Vagina (tissue), 2 donors: Measurements from ENCODE around the gene E2F6. TPM values are rescaled to one million over a fixed set of nuclear protein-coding genes. Genes with fewer than 3 reads are reported as not detected.

Source experiments
- DNase-seq, 2 donors: peaks; one replicate each; pipeline ENCODE4 v3.0.0-alpha.2; 2017; ENCODE audit errors: extremely low spot score in 2 of 2
- H3K27ac ChIP-seq: fragments of 200-600 bp; sonication (generic); one replicate; pipeline ENCODE4 v1.5.1; 2019
- H3K27me3 ChIP-seq: fragments of 200-600 bp; sonication (generic); one replicate; pipeline ENCODE4 v1.5.1; 2019
- H3K36me3 ChIP-seq, 2 donors: fragments of 200-600 bp; sonication (generic); one replicate each; pipeline ENCODE4 v1.5.1; 2017 to 2019
- H3K4me1 ChIP-seq: fragments of 200-600 bp; sonication (generic); one replicate; pipeline ENCODE4 v1.5.1; 2019
- H3K4me3 ChIP-seq, 2 donors: fragments of 200-600 bp; sonication (generic); 1 replicate in 1 of 2; 2 replicates in 1 of 2; pipeline ENCODE4 v1.5.1; 2016 to 2019
- H3K9me3 ChIP-seq: fragments of 200-600 bp; sonication (generic); one replicate; pipeline ENCODE4 v1.5.1; 2019
- POLR2A ChIP-seq, 2 donors: fragments of 450-650 bp; IDR thresholded peaks; one replicate each; pipeline ENCODE4 v1.6.1; 2017; ENCODE audit warnings: antibody characterized with exemption in 2 of 2, mild to moderate bottlenecking in 2 of 2, moderate library complexity in 2 of 2
- POLR2AphosphoS5 ChIP-seq, 2 donors: sonication (generic); formaldehyde crosslinking; IDR thresholded peaks; one replicate each; pipeline ENCODE4 v1.9.0; 2017; ENCODE audit warnings: antibody characterized with exemption in 2 of 2, mild to moderate bottlenecking in 2 of 2, low read depth in 1 of 2; ENCODE audit not compliant: insufficient read depth in 1 of 2
- intact Hi-C: fragments of 100-400 bp; cut with DNase I; formaldehyde crosslinking; loops from one replicate; pipeline ENCODE4 v1.15.1; 2023
- total RNA-seq: library from RNA; depleted of rRNA; stranded (reverse); fragments of >200 nt; gene quantifications from one replicate; pipeline ENCODE4 v1.2.3, GENCODE V29; 2016
- TF ChIP-seq, protein P1 (sequence below), 3 experiments: fragments of 450-650 bp in 2 of 3; fragments of 200-600 bp in 1 of 3; sonication (generic) in 1 of 3; IDR thresholded peaks; one replicate each; pipeline ENCODE4 v1.5.1; 2017 to 2019; ENCODE audit warnings: antibody characterized with exemption in 3 of 3, mild to moderate bottlenecking in 2 of 3, moderate library complexity in 2 of 3

E2F6 gene
- total RNA-seq, 1 donor from 2014 or later = 9.1 TPM

DNA sequence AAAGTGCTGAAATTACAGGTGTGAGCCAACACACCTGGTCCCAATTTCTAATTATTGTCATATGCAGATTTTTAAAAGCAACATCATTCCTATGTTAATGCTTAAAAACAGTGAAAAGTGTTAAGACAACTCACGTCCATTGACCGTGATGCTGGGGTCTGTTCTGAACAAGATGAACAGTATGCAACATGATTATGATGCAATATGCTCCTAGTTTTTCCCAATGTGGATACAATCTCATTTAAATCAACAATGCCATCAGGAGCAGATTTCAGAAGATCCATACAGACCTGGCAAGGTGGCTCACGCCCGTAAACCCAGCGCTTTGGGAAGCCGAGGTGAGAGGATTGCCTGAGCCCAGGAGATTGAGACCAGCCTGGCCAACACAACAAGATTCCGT is 31.5 kb downstream of the E2F6 start:
- TF ChIP-seq POLR2A (IDR thresholded peaks at IDR 0.05) = no peak
- TF ChIP-seq, protein P1, sequence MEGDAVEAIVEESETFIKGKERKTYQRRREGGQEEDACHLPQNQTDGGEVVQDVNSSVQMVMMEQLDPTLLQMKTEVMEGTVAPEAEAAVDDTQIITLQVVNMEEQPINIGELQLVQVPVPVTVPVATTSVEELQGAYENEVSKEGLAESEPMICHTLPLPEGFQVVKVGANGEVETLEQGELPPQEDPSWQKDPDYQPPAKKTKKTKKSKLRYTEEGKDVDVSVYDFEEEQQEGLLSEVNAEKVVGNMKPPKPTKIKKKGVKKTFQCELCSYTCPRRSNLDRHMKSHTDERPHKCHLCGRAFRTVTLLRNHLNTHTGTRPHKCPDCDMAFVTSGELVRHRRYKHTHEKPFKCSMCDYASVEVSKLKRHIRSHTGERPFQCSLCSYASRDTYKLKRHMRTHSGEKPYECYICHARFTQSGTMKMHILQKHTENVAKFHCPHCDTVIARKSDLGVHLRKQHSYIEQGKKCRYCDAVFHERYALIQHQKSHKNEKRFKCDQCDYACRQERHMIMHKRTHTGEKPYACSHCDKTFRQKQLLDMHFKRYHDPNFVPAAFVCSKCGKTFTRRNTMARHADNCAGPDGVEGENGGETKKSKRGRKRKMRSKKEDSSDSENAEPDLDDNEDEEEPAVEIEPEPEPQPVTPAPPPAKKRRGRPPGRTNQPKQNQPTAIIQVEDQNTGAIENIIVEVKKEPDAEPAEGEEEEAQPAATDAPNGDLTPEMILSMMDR (IDR thresholded peaks at IDR 0.05) = no peak
- no peak for TF ChIP-seq POLR2AphosphoS5 (IDR thresholded peaks at IDR 0.05; ENCODE audit: insufficient read depth in 1 of 2, low read depth in 1 of 2)
- Histone ChIP-seq H3K27ac (no peak overlapping the region), H3K4me1 (no peaks in the 10 kb centered on the region), H3K4me3 (no peak overlapping the region), H3K9me3 (no peaks in the 10 kb centered on the region), H3K27me3 (no peaks in the 10 kb centered on the region), H3K36me3 (no peaks in the 10 kb centered on the region)
- intact Hi-C loops = no loop called here
- no peak for DNase-seq

- TF ChIP-seq POLR2A (IDR thresholded peaks at IDR 0.05) = no peak
- TF ChIP-seq, protein P1 (IDR thresholded peaks at IDR 0.05) = no peak
- no peak for TF ChIP-seq POLR2AphosphoS5 (IDR thresholded peaks at IDR 0.05; ENCODE audit: insufficient read depth in 1 of 2, low read depth in 1 of 2)
- DNase-seq = no peak
- H3K4me3 ChIP-seq = no peak overlapping the region
- intact Hi-C loops = no loop called here
- H3K36me3 ChIP-seq = no peaks in the 10 kb centered on the region
- no peaks in the 10 kb centered on the region for H3K9me3 ChIP-seq
- no peaks in the 10 kb centered on the region for H3K27me3 ChIP-seq
- H3K27ac ChIP-seq = no peak overlapping the region
- no peaks in the 10 kb centered on the region for H3K4me1 ChIP-seq
Measured at GRCh38 chr2:11433822-11434221, 32.1 kb downstream of the E2F6 start.

DNA sequence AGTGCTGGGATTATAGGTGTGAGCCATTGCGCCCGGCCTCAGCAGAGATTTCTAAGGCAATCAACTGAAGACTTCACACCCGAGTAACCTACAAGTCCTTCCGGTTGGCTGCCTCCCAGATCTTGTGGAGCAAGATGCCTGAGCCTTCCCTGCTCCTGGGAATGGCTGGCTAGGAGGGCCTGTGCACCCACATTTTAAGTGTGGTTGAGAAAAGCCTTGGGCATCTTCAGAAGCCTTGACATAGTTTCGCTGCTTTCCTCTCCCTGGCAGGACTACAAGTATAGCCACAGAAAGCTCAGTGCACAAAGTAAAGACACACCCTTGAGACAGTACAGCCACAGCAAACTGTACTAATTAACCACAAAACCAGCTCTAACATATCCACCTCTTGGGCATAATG is 35.2 kb downstream of the E2F6 start:
- no peak overlapping the region for H3K27ac ChIP-seq
- TF ChIP-seq POLR2AphosphoS5 (IDR thresholded peaks at IDR 0.05; ENCODE audit: insufficient read depth in 1 of 2, low read depth in 1 of 2) = no peak
- no peak for TF ChIP-seq POLR2A (IDR thresholded peaks at IDR 0.05)
- TF ChIP-seq, protein P1 (IDR thresholded peaks at IDR 0.05) = no peak
- no peaks in the 10 kb centered on the region for H3K36me3 ChIP-seq
- no peak overlapping the region for H3K4me3 ChIP-seq
- H3K4me1 ChIP-seq = no peaks in the 10 kb centered on the region
- no peaks in the 10 kb centered on the region for H3K9me3 ChIP-seq
- no peak for DNase-seq
- no peaks in the 10 kb centered on the region for H3K27me3 ChIP-seq
- intact Hi-C loops = no loop called here

- Histone ChIP-seq H3K27me3 (no peaks in the 10 kb centered on the region), H3K9me3 (no peaks in the 10 kb centered on the region), H3K4me3 (no peak overlapping the region), H3K27ac (no peak overlapping the region), H3K4me1 (no peaks in the 10 kb centered on the region), H3K36me3 (no peaks in the 10 kb centered on the region)
- intact Hi-C loops = no loop called here
- DNase-seq = no peak
- TF ChIP-seq POLR2A (IDR thresholded peaks at IDR 0.05) (no peak), POLR2AphosphoS5 (IDR thresholded peaks at IDR 0.05; ENCODE audit: insufficient read depth in 1 of 2, low read depth in 1 of 2) (no peak)
- TF ChIP-seq, protein P1 (IDR thresholded peaks at IDR 0.05) = no peak
Measured at GRCh38 chr2:11427224-11427623, 38.7 kb downstream of the E2F6 start.

- Histone ChIP-seq H3K4me3 (no peak overlapping the region), H3K36me3 (no peaks in the 10 kb centered on the region), H3K4me1 (no peaks in the 10 kb centered on the region), H3K9me3 (peaks cover 1% of the 10 kb centered on the region), H3K27me3 (no peaks in the 10 kb centered on the region), H3K27ac (no peak overlapping the region)
- intact Hi-C loops = no loop called here
- no peak for DNase-seq
- TF ChIP-seq POLR2AphosphoS5 (IDR thresholded peaks at IDR 0.05; ENCODE audit: insufficient read depth in 1 of 2, low read depth in 1 of 2) (no peak), POLR2A (IDR thresholded peaks at IDR 0.05) (no peak)
- TF ChIP-seq, protein P1 (IDR thresholded peaks at IDR 0.05) = no peak
Measured at GRCh38 chr2:11422901-11423435, 43.0 kb downstream of the E2F6 start.
